SK-N-SH (cell line): ENCODE results near the gene NKD1. TPM values are rescaled to one million over a fixed set of nuclear protein-coding genes. Genes with fewer than 3 reads are reported as not detected.

Experiments used
- CTCF ChIA-PET: fragments of 300-600, 350-600 bp; formaldehyde crosslinking; extraction: SDS; loops from one replicate; lab custom pipeline; 2021; lab: Yijun Ruan, JAX
- POLR2A ChIA-PET: fragments of 350-600 bp; sonication (Branson Sonifier 250); formaldehyde crosslinking; extraction: SDS; loops from one replicate; lab custom pipeline; 2020; ENCODE audit warnings: antibody characterized with exemption, inconsistent platforms; lab: Yijun Ruan, JAX
- DNase-seq: peaks from one replicate; pipeline ENCODE4 v3.0.0; 2012
- H2AFZ ChIP-seq: fragments of 200-600 bp; sonication (generic); 2 replicates; pipeline ENCODE4 v1.8.1; 2016; ENCODE audit warnings: antibody characterized with exemption, mild to moderate bottlenecking, low read depth
- H3F3A ChIP-seq: fragments of 200-600 bp; sonication (generic); replicated peaks from 2 replicates; pipeline ENCODE3; 2016; ENCODE audit warnings: antibody characterized with exemption, mild to moderate bottlenecking; ENCODE audit not compliant: insufficient read depth
- H3K27ac ChIP-seq, 2 experiments: fragments of 200-500 bp in 1 of 2; fragments of 200-600 bp in 1 of 2; sonication (Bioruptor generic) in 1 of 2; sonication (generic), shearing (Covaris generic) in 1 of 2; 2 replicates each; pipeline versions ENCODE4 v1.5.1 to v1.6.1; 2014 to 2016; ENCODE audit warnings: low read depth in 2 of 2, inconsistent platforms in 1 of 2, low read length in 1 of 2, mild to moderate bottlenecking in 1 of 2, mixed read lengths in 1 of 2
- H3K27me3 ChIP-seq: fragments of 200-600 bp; sonication (generic), shearing (Covaris generic); 2 replicates; pipeline ENCODE4 v1.6.1; 2016; ENCODE audit warnings: mixed run types; ENCODE audit not compliant: insufficient read depth
- H3K36me3 ChIP-seq, 2 experiments: fragments of 200-500 bp in 1 of 2; fragments of 200-600 bp in 1 of 2; sonication (Bioruptor generic) in 1 of 2; sonication (generic) in 1 of 2; replicated peaks in 1 of 2; 2 replicates each; pipeline versions ENCODE3 to v1.5.1; 2014 to 2016; ENCODE audit warnings: low read length in 1 of 2, mild to moderate bottlenecking in 1 of 2; ENCODE audit not compliant: insufficient read depth in 2 of 2, control insufficient read depth in 1 of 2
- H3K4me1 ChIP-seq, 2 experiments: fragments of 200-500 bp in 1 of 2; fragments of 200-600 bp in 1 of 2; sonication (Bioruptor generic) in 1 of 2; sonication (generic), shearing (Covaris generic) in 1 of 2; 2 replicates each; pipeline versions ENCODE4 v1.5.1 to v1.6.1; 2014 to 2016; ENCODE audit warnings: low read depth in 1 of 2, low read length in 1 of 2, mixed run types in 1 of 2; ENCODE audit not compliant: insufficient read depth in 2 of 2, control insufficient read depth in 1 of 2
- H3K4me2 ChIP-seq: fragments of 200-600 bp; sonication (generic), shearing (Covaris generic); 2 replicates; pipeline ENCODE4 v1.6.1; 2017; ENCODE audit warnings: mixed run types
- H3K4me3 ChIP-seq, 2 experiments: fragments of 200-500 bp in 1 of 2; fragments of 200-600 bp in 1 of 2; sonication (Bioruptor generic) in 1 of 2; sonication (generic), shearing (Covaris generic) in 1 of 2; 2 replicates each; pipeline versions ENCODE4 v1.5.1 to v1.8.1; 2014 to 2016; ENCODE audit warnings: low read depth in 2 of 2, inconsistent platforms in 1 of 2, low read length in 1 of 2, mild to moderate bottlenecking in 1 of 2, mixed read lengths in 1 of 2, moderate library complexity in 1 of 2
- H3K79me2 ChIP-seq: fragments of 200-600 bp; sonication (generic); 2 replicates; pipeline ENCODE4 v1.8.1; 2017; ENCODE audit warnings: mild to moderate bottlenecking; ENCODE audit not compliant: insufficient read depth
- H3K9ac ChIP-seq: fragments of 200-600 bp; sonication (generic); 2 replicates; pipeline ENCODE4 v1.6.1; 2017; ENCODE audit warnings: mixed run types
- H3K9me2 ChIP-seq: fragments of 200-600 bp; sonication (generic); 2 replicates; pipeline ENCODE4 v1.6.1; 2017; ENCODE audit warnings: mixed run types
- H3K9me3 ChIP-seq: fragments of 200-600 bp; sonication (generic); 2 replicates; pipeline ENCODE4 v1.6.1; 2017; ENCODE audit warnings: mixed run types, mild to moderate bottlenecking, moderate library complexity
- H4K20me1 ChIP-seq: fragments of 200-600 bp; sonication (generic); 2 replicates; pipeline ENCODE4 v1.6.1; 2017; ENCODE audit warnings: mild to moderate bottlenecking, mixed run types; ENCODE audit not compliant: insufficient read depth
- EZH2phosphoT487 ChIP-seq: fragments of 200-600 bp; sonication (generic); IDR thresholded peaks from 2 replicates; pipeline ENCODE4 v1.6.1; 2017; ENCODE audit warnings: low read depth, mixed run types, mild to moderate bottlenecking, antibody characterized with exemption, moderate library complexity, borderline replicate concordance
- FOSL2 ChIP-seq: IDR thresholded peaks from 2 replicates; pipeline ENCODE4 v1.4.0; 2012; ENCODE audit warnings: low read depth, mild to moderate bottlenecking, moderate library complexity, borderline replicate concordance
- FOXJ3 ChIP-seq: sonication (generic); formaldehyde crosslinking; IDR thresholded peaks from 2 replicates; pipeline ENCODE4 v1.5.1; 2020; ENCODE audit warnings: mild to moderate bottlenecking, missing genetic modification reagents
- GABPA ChIP-seq: IDR thresholded peaks from 2 replicates; pipeline ENCODE4 v1.4.0; 2012; ENCODE audit warnings: low read depth, mild to moderate bottlenecking
- GATA2 ChIP-seq: sonication (generic); formaldehyde crosslinking; IDR thresholded peaks from 2 replicates; pipeline ENCODE4 v1.5.0; 2020; ENCODE audit warnings: mild to moderate bottlenecking, missing genetic modification reagents
- JUND ChIP-seq: IDR thresholded peaks from 2 replicates; pipeline ENCODE4 v1.4.0; 2012
- MAX ChIP-seq: IDR thresholded peaks from 2 replicates; pipeline ENCODE4 v1.4.0; 2012; ENCODE audit warnings: low read depth
- MEF2A ChIP-seq: IDR thresholded peaks from 2 replicates; pipeline ENCODE4 v1.4.0; 2012; ENCODE audit warnings: low read depth, borderline replicate concordance
- NRF1 ChIP-seq: IDR thresholded peaks from 2 replicates; pipeline ENCODE4 v1.6.1; 2012; ENCODE audit warnings: low read depth, mild to moderate bottlenecking, low read length
- REST ChIP-seq: IDR thresholded peaks from 2 replicates; pipeline ENCODE4 v1.6.1; 2012; ENCODE audit warnings: mild to moderate bottlenecking, low read depth, low read length, moderate library complexity
- RFX5 ChIP-seq: IDR thresholded peaks from 2 replicates; pipeline ENCODE4 v1.6.1; 2012; ENCODE audit warnings: mild to moderate bottlenecking, improper control_type of control experiment, low read length
- SIN3A ChIP-seq: IDR thresholded peaks from 2 replicates; pipeline ENCODE4 v1.6.1; 2012; ENCODE audit warnings: low read depth, mild to moderate bottlenecking, low read length, moderate library complexity, borderline replicate concordance
- USF2 ChIP-seq: fragments of 150-350 bp; IDR thresholded peaks from 2 replicates; pipeline ENCODE4 v1.6.1; 2017; ENCODE audit warnings: antibody characterized with exemption, low read length, low read depth, borderline replicate concordance
- YY1 ChIP-seq: IDR thresholded peaks from 2 replicates; pipeline ENCODE4 v1.4.0; 2012; ENCODE audit warnings: low read depth, mild to moderate bottlenecking
- ZBTB33 ChIP-seq: IDR thresholded peaks from 2 replicates; pipeline ENCODE4 v1.4.0; 2012; ENCODE audit warnings: low read depth, borderline replicate concordance
- WGBS: methylation state at CpG from one replicate; pipeline ENCODE4 v1.1.6; 2017; ENCODE audit warnings: low lambda C conversion rate; 5-methylcytosine and 5-hydroxymethylcytosine counted together
- polyA plus RNA-seq, 3 experiments: library from polyadenylated mRNA; depleted of rRNA; stranded (reverse); fragments of >200 nt; gene quantifications; 2 replicates each; pipeline ENCODE4 v1.2.3, GENCODE V29; 2012

The NKD1 gene
- polyA plus RNA-seq, 1 of the 3 experiments (the other 2 are of a cell fraction) = 0.02 TPM

- H3K27ac ChIP-seq = no peak overlapping the region
- H3F3A ChIP-seq = no peaks in the 10 kb centered on the region
- H3K4me1 ChIP-seq = peaks cover 0 to 22% of the 10 kb centered on the region in 2 experiments; a peak in 2 of 4 replicates
- no peaks in the 10 kb centered on the region for H3K27me3 ChIP-seq
- H3K79me2 ChIP-seq = no peaks in the 10 kb centered on the region
- H4K20me1 ChIP-seq = no peaks in the 10 kb centered on the region
- no peak overlapping the region for H2AFZ ChIP-seq
- H3K9ac ChIP-seq = no peak overlapping the region
- H3K36me3 ChIP-seq = no peaks in the 10 kb centered on the region
- no peak overlapping the region for H3K4me2 ChIP-seq
- no peak for DNase-seq
- no peaks in the 10 kb centered on the region for H3K9me2 ChIP-seq
- no peaks in the 10 kb centered on the region for H3K9me3 ChIP-seq
- TF ChIP-seq FOXJ3 (CRISPR knock-in tag) (no peak), MAX (no peak), GATA2 (CRISPR knock-in tag) (no peak), JUND (no peak), USF2 (no peak), REST (no peak), YY1 (no peak), SIN3A (no peak), EZH2phosphoT487 (no peak), MEF2A (no peak), GABPA (no peak), RFX5 (no peak), ZBTB33 (no peak), FOSL2 (no peak), NRF1 (no peak)
- TF ChIP-seq, all 33 proteins: peak for 0
- POLR2A ChIA-PET = no interaction called here
- CTCF ChIA-PET = interaction anchor here (1.4 kb wide), 1 partner anchor 17 kb away, joined by 3 read pairs; no protein-coding TSS in a partner anchor
- H3K4me3 ChIP-seq = no peak overlapping the region
- WGBS = 54% methylated on average over 10 of the region's 12 CpGs
Measured at GRCh38 chr16:50618238-50618918, 70.2 kb downstream of the NKD1 start.
